H9 (cell line): ENCODE data around the gene BCAS1. TPM values are rescaled to one million over a fixed set of nuclear protein-coding genes. Genes with fewer than 3 reads are reported as not detected.

Source experiments
- DNase-seq: peaks from one replicate; pipeline ENCODE4 v3.0.0-alpha.2; 2017
- H2AFZ ChIP-seq: one replicate; pipeline ENCODE4 v1.6.1; 2013; ENCODE audit warnings: mild to moderate bottlenecking, low read length, control low read depth, moderate library complexity
- H2AK5ac ChIP-seq: 2 replicates; pipeline ENCODE4 v1.6.1; 2013; ENCODE audit warnings: low read length, control low read depth, mixed read lengths; ENCODE audit not compliant: insufficient read length
- H2BK120ac ChIP-seq: one replicate; pipeline ENCODE4 v1.6.1; 2013; ENCODE audit warnings: low read depth, mild to moderate bottlenecking, low read length, control low read depth, inconsistent platforms; ENCODE audit not compliant: poor library complexity, severe bottlenecking
- H2BK12ac ChIP-seq: 2 replicates; pipeline ENCODE4 v1.6.1; 2013; ENCODE audit warnings: low read length, control low read depth, mixed read lengths, low read depth; ENCODE audit not compliant: insufficient read length
- H2BK15ac ChIP-seq: 2 replicates; pipeline ENCODE4 v1.6.1; 2013; ENCODE audit warnings: low read depth, low read length, control low read depth
- H2BK20ac ChIP-seq: one replicate; pipeline ENCODE4 v1.6.1; 2013; ENCODE audit warnings: low read depth, mild to moderate bottlenecking, low read length, control low read depth, inconsistent platforms; ENCODE audit not compliant: poor library complexity, severe bottlenecking
- H2BK5ac ChIP-seq: 2 replicates; pipeline ENCODE4 v1.6.1; 2013; ENCODE audit warnings: low read length, control low read depth, mixed read lengths; ENCODE audit not compliant: insufficient read length
- H3K14ac ChIP-seq: 2 replicates; pipeline ENCODE4 v1.6.1; 2013; ENCODE audit warnings: low read length, control low read depth; ENCODE audit not compliant: insufficient read depth
- H3K18ac ChIP-seq: 2 replicates; pipeline ENCODE4 v1.6.1; 2013; ENCODE audit warnings: low read depth, mild to moderate bottlenecking, mixed read lengths, low read length, control low read depth; ENCODE audit not compliant: insufficient read length
- H3K23ac ChIP-seq: 2 replicates; pipeline ENCODE4 v1.6.1; 2013; ENCODE audit warnings: low read length, control low read depth, mixed read lengths, low read depth; ENCODE audit not compliant: insufficient read length
- H3K23me2 ChIP-seq: 2 replicates; pipeline ENCODE4 v1.6.1; 2013; ENCODE audit warnings: low read depth, mild to moderate bottlenecking, mixed read lengths, low read length, control low read depth; ENCODE audit not compliant: insufficient read length, poor library complexity, severe bottlenecking
- H3K27ac ChIP-seq: 2 replicates; pipeline ENCODE4 v1.5.1; 2013; ENCODE audit warnings: low read length, control low read depth, mixed read lengths, low read depth; ENCODE audit not compliant: insufficient read length
- H3K27me3 ChIP-seq: 2 replicates; pipeline ENCODE4 v1.6.1; 2013; ENCODE audit warnings: low read length, control low read depth, inconsistent platforms; ENCODE audit not compliant: insufficient read depth
- H3K4ac ChIP-seq: 2 replicates; pipeline ENCODE4 v1.6.1; 2013; ENCODE audit warnings: low read depth, mild to moderate bottlenecking, control low read depth, inconsistent platforms, low read length, moderate library complexity
- H3K4me1 ChIP-seq: 2 replicates; pipeline ENCODE4 v1.6.1; 2013; ENCODE audit warnings: low read length, control low read depth, inconsistent platforms; ENCODE audit not compliant: insufficient read depth
- H3K4me2 ChIP-seq: 2 replicates; pipeline ENCODE4 v1.6.1; 2013; ENCODE audit warnings: low read length, control low read depth, mixed read lengths; ENCODE audit not compliant: insufficient read length, insufficient read depth
- H3K56ac ChIP-seq: 2 replicates; pipeline ENCODE4 v1.6.1; 2013; ENCODE audit warnings: low read depth, mild to moderate bottlenecking, mixed read lengths, low read length, control low read depth; ENCODE audit not compliant: insufficient read length
- H3K79me1 ChIP-seq: 2 replicates; pipeline ENCODE4 v1.6.1; 2013; ENCODE audit warnings: low read depth, mild to moderate bottlenecking, moderate library complexity, low read length, control low read depth, inconsistent platforms; ENCODE audit not compliant: insufficient read depth, poor library complexity, severe bottlenecking
- H3K79me2 ChIP-seq: 2 replicates; pipeline ENCODE4 v1.6.1; 2013; ENCODE audit warnings: low read length, control low read depth, inconsistent platforms; ENCODE audit not compliant: insufficient read depth
- H3K9ac ChIP-seq: 2 replicates; pipeline ENCODE4 v1.6.1; 2013; ENCODE audit warnings: low read length, control low read depth, mixed read lengths; ENCODE audit not compliant: insufficient read length; ENCODE audit errors: extremely low read depth
- H3K9me3 ChIP-seq: one replicate; pipeline ENCODE4 v1.6.1; 2013; ENCODE audit warnings: low read depth, low read length, inconsistent platforms; ENCODE audit not compliant: control insufficient read depth
- H3T11ph ChIP-seq: one replicate; pipeline ENCODE4 v1.6.1; 2013; ENCODE audit warnings: mild to moderate bottlenecking, low read length, control low read depth, inconsistent platforms
- H4K20me1 ChIP-seq: one replicate; pipeline ENCODE4 v1.6.1; 2013; ENCODE audit not compliant: control insufficient read depth, insufficient read length, insufficient read depth
- H4K5ac ChIP-seq: 2 replicates; pipeline ENCODE4 v1.6.1; 2013; ENCODE audit warnings: low read depth, mild to moderate bottlenecking, mixed read lengths, low read length, control low read depth; ENCODE audit not compliant: insufficient read length
- H4K8ac ChIP-seq: replicated peaks from 2 replicates; pipeline ENCODE4 v1.6.1; 2013; ENCODE audit warnings: low read length, control low read depth, mixed read lengths, low read depth; ENCODE audit not compliant: insufficient read length
- H4K91ac ChIP-seq: 2 replicates; pipeline ENCODE4 v1.6.1; 2013; ENCODE audit warnings: low read depth, mild to moderate bottlenecking, moderate library complexity, mixed read lengths, low read length, control low read depth; ENCODE audit not compliant: insufficient read length
- H3K27ac Mint-ChIP-seq, 3 experiments: 2 replicates in 2 of 3; 3 replicates in 1 of 3; pipeline ENCODE4 v1.8.0; 2020 to 2021; ENCODE audit warnings: mixed read lengths in 3 of 3, mild to moderate bottlenecking in 1 of 3, moderate library complexity in 1 of 3
- H3K27me3 Mint-ChIP-seq: 2 replicates; pipeline ENCODE4 v1.8.0; 2021; ENCODE audit warnings: low read depth, mild to moderate bottlenecking, moderate library complexity, mixed read lengths
- H3K36me3 Mint-ChIP-seq, 3 experiments: 2 replicates in 2 of 3; 3 replicates in 1 of 3; pipeline ENCODE4 v1.8.0; 2020 to 2021; ENCODE audit warnings: low read depth in 3 of 3, mixed read lengths in 3 of 3; ENCODE audit not compliant: insufficient read depth in 1 of 3
- H3K4me1 Mint-ChIP-seq, 2 experiments: 2 replicates each; pipeline ENCODE4 v1.8.0; 2020; ENCODE audit warnings: mixed read lengths in 2 of 2
- H3K4me3 Mint-ChIP-seq, 2 experiments: 2 replicates in 1 of 2; 3 replicates in 1 of 2; pipeline ENCODE4 v1.8.0; 2020 to 2021; ENCODE audit warnings: mild to moderate bottlenecking in 2 of 2, mixed read lengths in 2 of 2, moderate library complexity in 1 of 2
- H3K9me3 Mint-ChIP-seq, 2 experiments: 2 replicates in 1 of 2; 3 replicates in 1 of 2; pipeline ENCODE4 v1.8.0; 2020; ENCODE audit warnings: mild to moderate bottlenecking in 2 of 2, mixed read lengths in 2 of 2, moderate library complexity in 1 of 2
- WGBS: extraction: QIAGEN DNeasy Blood & Tissue Kit; methylation state at CpG from one replicate; pipeline ENCODE4 v1.1.7; 2013; ENCODE audit warnings: missing lambda C conversion rate, low lambda C conversion rate, mixed read lengths; ENCODE audit not compliant: insufficient read length; ENCODE audit errors: extremely low coverage; 5-methylcytosine and 5-hydroxymethylcytosine counted together
- total RNA-seq: library from RNA; stranded (reverse); gene quantifications from 2 replicates; pipeline ENCODE4 v1.2.1, GENCODE V29; 2021
- TF ChIP-seq, protein P1 (sequence below): fragments of 200-600 bp; sonication (generic); conservative IDR thresholded peaks from 3 replicates; pipeline ENCODE4 v1.8.0; 2021; ENCODE audit warnings: antibody characterized with exemption, mild to moderate bottlenecking

BCAS1 gene
- total RNA-seq, 1 experiment from 2014 or later, result 0.15 TPM

DNA sequence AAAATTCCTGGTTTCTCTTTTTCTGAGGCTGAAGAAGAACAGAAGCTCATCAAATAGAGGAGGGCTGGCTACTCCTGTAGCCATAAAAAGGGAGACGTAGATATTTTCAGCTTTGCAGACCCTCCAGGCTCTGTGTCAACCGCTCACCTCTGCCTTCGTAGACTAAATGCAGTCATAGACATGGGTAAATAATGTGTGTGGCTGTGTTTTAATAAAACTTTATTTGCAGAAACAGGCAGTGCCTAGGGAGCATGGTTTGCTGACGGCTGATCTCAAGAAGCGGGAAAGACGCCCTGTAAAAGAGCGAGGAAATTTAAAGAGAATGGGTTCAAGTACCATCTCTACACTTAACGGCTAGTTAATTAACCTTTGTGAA lies 171.8 kb downstream of the BCAS1 start:
- Histone ChIP-seq H3T11ph (no peak overlapping the region), H4K20me1 (no peaks in the 10 kb centered on the region), H2BK20ac (no peak overlapping the region), H3K79me1 (no peaks in the 10 kb centered on the region), H4K5ac (no peak overlapping the region), H3K4me2 (no peak overlapping the region), H3K23me2 (no peaks in the 10 kb centered on the region), H3K27me3 (no peaks in the 10 kb centered on the region), H2AK5ac (no peak overlapping the region), H2AFZ (no peak overlapping the region), H2BK15ac (no peak overlapping the region), H3K79me2 (no peaks in the 10 kb centered on the region), H3K9me3 (no peaks in the 10 kb centered on the region), H3K56ac (no peak overlapping the region), H3K14ac (no peak overlapping the region), H2BK5ac (no peak overlapping the region), H4K8ac (no peak overlapping the region), H4K91ac (no peak overlapping the region), H3K18ac (no peak overlapping the region), H3K9ac (no peak overlapping the region), H3K27ac (no peak overlapping the region), H3K23ac (no peak overlapping the region), H2BK120ac (no peak overlapping the region), H3K4ac (no peak overlapping the region), H3K4me1 (peaks cover 15% of the 10 kb centered on the region), H2BK12ac (no peak overlapping the region)
- H3K9me3 Mint-ChIP-seq, result no peaks in the 10 kb centered on the region
- WGBS, result no CpG with 5 or more reads among the region's 8 CpGs
- H3K4me3 Mint-ChIP-seq, result no peak overlapping the region
- TF ChIP-seq, protein P1, sequence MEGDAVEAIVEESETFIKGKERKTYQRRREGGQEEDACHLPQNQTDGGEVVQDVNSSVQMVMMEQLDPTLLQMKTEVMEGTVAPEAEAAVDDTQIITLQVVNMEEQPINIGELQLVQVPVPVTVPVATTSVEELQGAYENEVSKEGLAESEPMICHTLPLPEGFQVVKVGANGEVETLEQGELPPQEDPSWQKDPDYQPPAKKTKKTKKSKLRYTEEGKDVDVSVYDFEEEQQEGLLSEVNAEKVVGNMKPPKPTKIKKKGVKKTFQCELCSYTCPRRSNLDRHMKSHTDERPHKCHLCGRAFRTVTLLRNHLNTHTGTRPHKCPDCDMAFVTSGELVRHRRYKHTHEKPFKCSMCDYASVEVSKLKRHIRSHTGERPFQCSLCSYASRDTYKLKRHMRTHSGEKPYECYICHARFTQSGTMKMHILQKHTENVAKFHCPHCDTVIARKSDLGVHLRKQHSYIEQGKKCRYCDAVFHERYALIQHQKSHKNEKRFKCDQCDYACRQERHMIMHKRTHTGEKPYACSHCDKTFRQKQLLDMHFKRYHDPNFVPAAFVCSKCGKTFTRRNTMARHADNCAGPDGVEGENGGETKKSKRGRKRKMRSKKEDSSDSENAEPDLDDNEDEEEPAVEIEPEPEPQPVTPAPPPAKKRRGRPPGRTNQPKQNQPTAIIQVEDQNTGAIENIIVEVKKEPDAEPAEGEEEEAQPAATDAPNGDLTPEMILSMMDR, result no peak
- peaks cover 42 to 44% of the 10 kb centered on the region in 2 experiments for H3K4me1 Mint-ChIP-seq
- no peak for DNase-seq
- no peaks in the 10 kb centered on the region; a peak in 1 of 7 replicates for H3K36me3 Mint-ChIP-seq
- peak overlapping the region in 2 of 3 experiments; percentile 15 to 25; a peak in 3 of 7 replicates for H3K27ac Mint-ChIP-seq
- H3K27me3 Mint-ChIP-seq, result no peaks in the 10 kb centered on the region
